GM23338 (cell line): Measurements from ENCODE around the gene CFAP299. TPM values are rescaled to one million over a fixed set of nuclear protein-coding genes. Genes with fewer than 3 reads are reported as not detected.

Experiments used
- ATAC-seq: fragments of 200-7000 bp; cut with Tn5 transposase; 3 replicates; pipeline ENCODE4 v1.9.1; 2020
- DNase-seq: peaks from one replicate; pipeline ENCODE4 v3.0.0-alpha.2; 2015; ENCODE audit warnings: low spot score
- H2AFZ ChIP-seq: fragments of 200-600 bp; sonication (generic); 2 replicates; pipeline ENCODE4 v1.8.0; 2016; ENCODE audit warnings: antibody characterized with exemption, mild to moderate bottlenecking, moderate library complexity
- H3F3A ChIP-seq: fragments of 200-600 bp; sonication (generic); replicated peaks from 2 replicates; pipeline ENCODE4 v1.8.0; 2017; ENCODE audit warnings: antibody characterized with exemption, mixed run types, low read depth
- H3K27ac ChIP-seq: fragments of 200-600 bp; sonication (generic); 2 replicates; pipeline ENCODE4 v1.6.1; 2016; ENCODE audit warnings: low read depth
- H3K27me3 ChIP-seq: fragments of 200-600 bp; sonication (generic); 2 replicates; pipeline ENCODE4 v1.8.0; 2016; ENCODE audit warnings: mild to moderate bottlenecking, mixed run types, moderate library complexity; ENCODE audit not compliant: insufficient read depth
- H3K36me3 ChIP-seq: fragments of 200-600 bp; sonication (generic); 2 replicates; pipeline ENCODE4 v1.8.0; 2016; ENCODE audit warnings: mild to moderate bottlenecking; ENCODE audit not compliant: insufficient read depth
- H3K4me1 ChIP-seq: fragments of 200-600 bp; sonication (generic); 2 replicates; pipeline ENCODE4 v1.8.0; 2016; ENCODE audit warnings: mild to moderate bottlenecking, moderate library complexity; ENCODE audit not compliant: insufficient read depth
- H3K4me2 ChIP-seq: fragments of 200-600 bp; sonication (generic); 2 replicates; pipeline ENCODE4 v1.7.1; 2017; ENCODE audit warnings: mixed run types
- H3K4me3 ChIP-seq: fragments of 200-600 bp; sonication (generic); 2 replicates; pipeline ENCODE4 v1.6.1; 2016; ENCODE audit warnings: mixed run types
- H3K79me2 ChIP-seq: fragments of 200-600 bp; sonication (generic); replicated peaks from 2 replicates; pipeline ENCODE4 v1.8.0; 2017; ENCODE audit warnings: mild to moderate bottlenecking; ENCODE audit not compliant: insufficient read depth
- H3K9me2 ChIP-seq: fragments of 200-600 bp; sonication (generic); 2 replicates; pipeline ENCODE4 v1.8.0; 2017; ENCODE audit not compliant: insufficient read depth
- H4K20me1 ChIP-seq: fragments of 200-600 bp; sonication (generic); replicated peaks from 2 replicates; pipeline ENCODE4 v1.8.0; 2017; ENCODE audit warnings: mild to moderate bottlenecking; ENCODE audit not compliant: insufficient read depth
- H3K27ac Mint-ChIP-seq: 2 replicates; pipeline ENCODE4 v1.8.0; 2020; ENCODE audit warnings: inconsistent platforms, mild to moderate bottlenecking, moderate library complexity, mixed read lengths
- H3K27me3 Mint-ChIP-seq: 3 replicates; pipeline ENCODE4 v1.8.0; 2022; ENCODE audit warnings: low read depth, mild to moderate bottlenecking, moderate library complexity, mixed read lengths, inconsistent platforms; ENCODE audit not compliant: insufficient read depth, poor library complexity
- H3K36me3 Mint-ChIP-seq: 3 replicates; pipeline ENCODE4 v1.8.0; 2021; ENCODE audit warnings: low read depth, mild to moderate bottlenecking, inconsistent platforms, moderate library complexity, mixed read lengths
- H3K4me1 Mint-ChIP-seq: 3 replicates; pipeline ENCODE4 v1.8.0; 2020; ENCODE audit warnings: mild to moderate bottlenecking, inconsistent platforms, mixed read lengths
- H3K4me3 Mint-ChIP-seq: 3 replicates; pipeline ENCODE4 v1.8.0; 2021; ENCODE audit warnings: moderate library complexity, mild to moderate bottlenecking, inconsistent platforms, mixed read lengths
- H3K9me3 Mint-ChIP-seq: 3 replicates; pipeline ENCODE4 v1.8.0; 2020; ENCODE audit warnings: moderate library complexity, mild to moderate bottlenecking, inconsistent platforms, mixed read lengths
- CREB1 ChIP-seq: fragments of 250-450 bp; sonication (Bioruptor Pico); IDR thresholded peaks from 2 replicates; pipeline ENCODE4 v1.5.0; 2020; ENCODE audit warnings: low read depth, mild to moderate bottlenecking, moderate library complexity
- EZH2 ChIP-seq: fragments of 200-600 bp; sonication (generic); IDR thresholded peaks from one replicate; pipeline ENCODE4 v1.8.0; 2017; ENCODE audit warnings: antibody characterized with exemption, mild to moderate bottlenecking, low read depth; ENCODE audit not compliant: unreplicated experiment
- EZH2phosphoT487 ChIP-seq: fragments of 200-600 bp; sonication (generic); IDR thresholded peaks from one replicate; pipeline ENCODE4 v1.8.1; 2018; ENCODE audit warnings: antibody characterized with exemption; ENCODE audit not compliant: unreplicated experiment
- JUNB ChIP-seq: IDR thresholded peaks from one replicate; pipeline ENCODE4 v1.6.1; 2016; ENCODE audit warnings: antibody characterized with exemption; ENCODE audit not compliant: unreplicated experiment
- NANOG ChIP-seq: IDR thresholded peaks from 2 replicates; pipeline ENCODE4 v1.6.1; 2016; ENCODE audit warnings: antibody characterized with exemption, borderline replicate concordance
- STAT1 ChIP-seq: IDR thresholded peaks from one replicate; pipeline ENCODE4 v1.6.1; 2016; ENCODE audit warnings: antibody characterized with exemption; ENCODE audit not compliant: unreplicated experiment
- ZNF114 ChIP-seq: fragments of 250-450 bp; sonication (Bioruptor Pico); IDR thresholded peaks from 2 replicates; pipeline ENCODE4 v1.5.0; 2020; ENCODE audit warnings: mild to moderate bottlenecking, moderate library complexity
- polyA plus RNA-seq: library from polyadenylated mRNA; unstranded; fragments of >200 nt; fragmentation: Nextera tagmentation; extraction: Ambion mirVana; gene quantifications from 2 replicates; pipeline ENCODE4 v1.2.1, GENCODE V29; 2016
- total RNA-seq: library from RNA; depleted of rRNA; stranded (reverse); fragments of >200 nt; shearing (Covaris generic); gene quantifications from 2 replicates; pipeline ENCODE4 v1.2.3, GENCODE V29; 2014
- TF ChIP-seq, protein P1 (sequence below): fragments of 250-450 bp; sonication (Bioruptor Pico); IDR thresholded peaks from 2 replicates; pipeline ENCODE4 v1.5.0; 2020; ENCODE audit warnings: mild to moderate bottlenecking, moderate library complexity
- TF ChIP-seq, protein P2 (sequence below): IDR thresholded peaks from 2 replicates; pipeline ENCODE4 v1.6.1; 2016; ENCODE audit warnings: antibody characterized with exemption

Gene CFAP299
- total and polyA plus RNA-seq, 2 experiments from 2014 or later = not detected

DNA sequence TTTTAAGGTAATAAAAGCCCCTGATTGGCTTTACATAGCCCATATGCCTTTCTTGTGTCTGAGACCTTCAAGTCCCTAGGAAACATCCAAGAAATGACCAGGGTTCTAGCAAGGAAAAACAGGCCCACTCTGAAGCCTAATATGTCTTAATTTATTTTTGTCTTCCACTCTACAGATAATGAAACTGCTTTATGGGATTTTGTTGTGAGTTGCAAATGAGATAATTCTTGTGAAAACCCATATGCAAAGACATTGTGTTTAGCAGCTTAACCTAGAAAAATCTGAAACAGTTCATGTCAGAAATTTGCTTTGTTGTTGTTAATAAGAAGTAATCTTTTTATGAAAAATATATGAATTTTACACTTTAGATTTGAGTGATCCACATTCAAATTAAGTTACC is 504.3 kb downstream of the CFAP299 start:
- no peaks in the 10 kb centered on the region for H3K27me3 Mint-ChIP-seq
- H3K4me3 Mint-ChIP-seq = no peak overlapping the region
- H3K4me1 Mint-ChIP-seq = no peaks in the 10 kb centered on the region
- Histone ChIP-seq H3K36me3 (no peaks in the 10 kb centered on the region), H3K27ac (no peak overlapping the region), H3K4me2 (no peak overlapping the region), H3F3A (no peaks in the 10 kb centered on the region), H4K20me1 (no peaks in the 10 kb centered on the region), H3K79me2 (no peaks in the 10 kb centered on the region), H3K9me2 (no peaks in the 10 kb centered on the region), H2AFZ (no peak overlapping the region), H3K4me3 (no peak overlapping the region), H3K4me1 (no peaks in the 10 kb centered on the region), H3K27me3 (no peaks in the 10 kb centered on the region)
- DNase-seq (no peak), ATAC-seq (no peak)
- no peak for TF ChIP-seq CREB1 (CRISPR knock-in tag)
- no peak for TF ChIP-seq EZH2
- no peak for TF ChIP-seq STAT1
- no peak for TF ChIP-seq ZNF114 (CRISPR knock-in tag)
- TF ChIP-seq, protein P1, sequence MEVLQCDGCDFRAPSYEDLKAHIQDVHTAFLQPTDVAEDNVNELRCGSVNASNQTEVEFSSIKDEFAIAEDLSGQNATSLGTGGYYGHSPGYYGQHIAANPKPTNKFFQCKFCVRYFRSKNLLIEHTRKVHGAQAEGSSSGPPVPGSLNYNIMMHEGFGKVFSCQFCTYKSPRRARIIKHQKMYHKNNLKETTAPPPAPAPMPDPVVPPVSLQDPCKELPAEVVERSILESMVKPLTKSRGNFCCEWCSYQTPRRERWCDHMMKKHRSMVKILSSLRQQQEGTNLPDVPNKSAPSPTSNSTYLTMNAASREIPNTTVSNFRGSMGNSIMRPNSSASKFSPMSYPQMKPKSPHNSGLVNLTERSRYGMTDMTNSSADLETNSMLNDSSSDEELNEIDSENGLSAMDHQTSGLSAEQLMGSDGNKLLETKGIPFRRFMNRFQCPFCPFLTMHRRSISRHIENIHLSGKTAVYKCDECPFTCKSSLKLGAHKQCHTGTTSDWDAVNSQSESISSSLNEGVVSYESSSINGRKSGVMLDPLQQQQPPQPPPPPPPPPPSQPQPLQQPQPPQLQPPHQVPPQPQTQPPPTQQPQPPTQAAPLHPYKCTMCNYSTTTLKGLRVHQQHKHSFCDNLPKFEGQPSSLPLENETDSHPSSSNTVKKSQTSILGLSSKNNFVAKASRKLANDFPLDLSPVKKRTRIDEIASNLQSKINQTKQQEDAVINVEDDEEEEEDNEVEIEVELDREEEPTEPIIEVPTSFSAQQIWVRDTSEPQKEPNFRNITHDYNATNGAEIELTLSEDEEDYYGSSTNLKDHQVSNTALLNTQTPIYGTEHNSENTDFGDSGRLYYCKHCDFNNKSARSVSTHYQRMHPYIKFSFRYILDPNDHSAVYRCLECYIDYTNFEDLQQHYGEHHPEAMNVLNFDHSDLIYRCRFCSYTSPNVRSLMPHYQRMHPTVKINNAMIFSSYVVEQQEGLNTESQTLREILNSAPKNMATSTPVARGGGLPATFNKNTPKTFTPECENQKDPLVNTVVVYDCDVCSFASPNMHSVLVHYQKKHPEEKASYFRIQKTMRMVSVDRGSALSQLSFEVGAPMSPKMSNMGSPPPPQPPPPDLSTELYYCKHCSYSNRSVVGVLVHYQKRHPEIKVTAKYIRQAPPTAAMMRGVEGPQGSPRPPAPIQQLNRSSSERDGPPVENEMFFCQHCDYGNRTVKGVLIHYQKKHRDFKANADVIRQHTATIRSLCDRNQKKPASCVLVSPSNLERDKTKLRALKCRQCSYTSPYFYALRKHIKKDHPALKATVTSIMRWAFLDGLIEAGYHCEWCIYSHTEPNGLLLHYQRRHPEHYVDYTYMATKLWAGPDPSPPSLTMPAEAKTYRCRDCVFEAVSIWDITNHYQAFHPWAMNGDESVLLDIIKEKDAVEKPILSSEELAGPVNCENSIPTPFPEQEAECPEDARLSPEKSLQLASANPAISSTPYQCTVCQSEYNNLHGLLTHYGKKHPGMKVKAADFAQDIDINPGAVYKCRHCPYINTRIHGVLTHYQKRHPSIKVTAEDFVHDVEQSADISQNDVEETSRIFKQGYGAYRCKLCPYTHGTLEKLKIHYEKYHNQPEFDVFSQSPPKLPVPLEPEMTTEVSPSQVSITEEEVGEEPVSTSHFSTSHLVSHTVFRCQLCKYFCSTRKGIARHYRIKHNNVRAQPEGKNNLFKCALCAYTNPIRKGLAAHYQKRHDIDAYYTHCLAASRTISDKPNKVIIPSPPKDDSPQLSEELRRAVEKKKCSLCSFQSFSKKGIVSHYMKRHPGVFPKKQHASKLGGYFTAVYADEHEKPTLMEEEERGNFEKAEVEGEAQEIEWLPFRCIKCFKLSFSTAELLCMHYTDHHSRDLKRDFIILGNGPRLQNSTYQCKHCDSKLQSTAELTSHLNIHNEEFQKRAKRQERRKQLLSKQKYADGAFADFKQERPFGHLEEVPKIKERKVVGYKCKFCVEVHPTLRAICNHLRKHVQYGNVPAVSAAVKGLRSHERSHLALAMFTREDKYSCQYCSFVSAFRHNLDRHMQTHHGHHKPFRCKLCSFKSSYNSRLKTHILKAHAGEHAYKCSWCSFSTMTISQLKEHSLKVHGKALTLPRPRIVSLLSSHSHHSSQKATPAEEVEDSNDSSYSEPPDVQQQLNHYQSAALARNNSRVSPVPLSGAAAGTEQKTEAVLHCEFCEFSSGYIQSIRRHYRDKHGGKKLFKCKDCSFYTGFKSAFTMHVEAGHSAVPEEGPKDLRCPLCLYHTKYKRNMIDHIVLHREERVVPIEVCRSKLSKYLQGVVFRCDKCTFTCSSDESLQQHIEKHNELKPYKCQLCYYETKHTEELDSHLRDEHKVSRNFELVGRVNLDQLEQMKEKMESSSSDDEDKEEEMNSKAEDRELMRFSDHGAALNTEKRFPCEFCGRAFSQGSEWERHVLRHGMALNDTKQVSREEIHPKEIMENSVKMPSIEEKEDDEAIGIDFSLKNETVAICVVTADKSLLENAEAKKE = no peak
- no peak for TF ChIP-seq NANOG
- TF ChIP-seq, protein P2, sequence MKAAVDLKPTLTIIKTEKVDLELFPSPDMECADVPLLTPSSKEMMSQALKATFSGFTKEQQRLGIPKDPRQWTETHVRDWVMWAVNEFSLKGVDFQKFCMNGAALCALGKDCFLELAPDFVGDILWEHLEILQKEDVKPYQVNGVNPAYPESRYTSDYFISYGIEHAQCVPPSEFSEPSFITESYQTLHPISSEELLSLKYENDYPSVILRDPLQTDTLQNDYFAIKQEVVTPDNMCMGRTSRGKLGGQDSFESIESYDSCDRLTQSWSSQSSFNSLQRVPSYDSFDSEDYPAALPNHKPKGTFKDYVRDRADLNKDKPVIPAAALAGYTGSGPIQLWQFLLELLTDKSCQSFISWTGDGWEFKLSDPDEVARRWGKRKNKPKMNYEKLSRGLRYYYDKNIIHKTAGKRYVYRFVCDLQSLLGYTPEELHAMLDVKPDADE = no peak
- TF ChIP-seq EZH2phosphoT487 = no peak
- TF ChIP-seq JUNB = no peak
- no peaks in the 10 kb centered on the region; the same call in 2 of the 3 replicates for H3K9me3 Mint-ChIP-seq
- H3K27ac Mint-ChIP-seq = no peak overlapping the region
- no peaks in the 10 kb centered on the region for H3K36me3 Mint-ChIP-seq
